Measurements from ENCODE around the gene GGT6. TPM values are rescaled to one million over a fixed set of nuclear protein-coding genes. Genes with fewer than 3 reads are reported as not detected.
"Not testable (repeated sequence)": the region's sequence is repeated elsewhere in the genome, so short reads cannot be mapped to it uniquely, and the experiment has no call there.

The GGT6 gene
- polyA plus RNA-seq, 3 donors from 2014 or later = not detected

DNA sequence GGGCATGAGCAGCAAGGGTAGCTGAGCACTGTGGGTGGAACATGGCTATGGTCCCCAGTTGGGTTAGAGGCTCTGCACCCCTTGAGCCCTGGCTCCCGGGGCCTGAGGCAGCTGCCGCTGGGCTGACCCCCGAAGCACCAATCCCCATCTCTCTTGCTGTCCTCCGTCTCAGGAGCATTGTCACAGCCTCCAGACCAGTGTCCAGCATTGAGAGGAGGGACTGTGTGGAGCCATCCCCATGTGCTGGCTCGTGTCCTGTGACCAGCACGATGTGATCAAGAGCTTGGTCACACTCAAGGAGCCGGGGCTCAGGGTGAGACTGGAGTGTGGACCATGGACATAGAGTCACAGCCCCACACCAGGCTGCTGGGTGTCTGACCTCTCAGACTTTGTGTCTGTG lies 26.8 kb upstream of the GGT6 start:
- peaks cover 0 to 4% (median 0%) of the 10 kb centered on the region in 6 donors for H3K9me3 Mint-ChIP-seq
- no peaks in the 10 kb centered on the region for H3K36me3 Mint-ChIP-seq
- H3K4me3 Mint-ChIP-seq = no peak overlapping the region
- no peak overlapping the region for H3K27ac Mint-ChIP-seq
- peaks cover 0 to 5% of the 10 kb centered on the region in 2 donors for H3K4me1 Mint-ChIP-seq
- H3K27me3 Mint-ChIP-seq (ENCODE audit: low read depth in 3 of 3) = peaks cover 2 to 11% (median 5%) of the 10 kb centered on the region in 3 donors
- no peak for DNase-seq

GRCh38 chr17:4586043-4586442 lies 25.7 kb upstream of the GGT6 start:
- DNase-seq = no peak
- H3K27ac Mint-ChIP-seq = no peak overlapping the region
- peaks cover 0 to 5% of the 10 kb centered on the region in 2 donors for H3K4me1 Mint-ChIP-seq
- H3K9me3 Mint-ChIP-seq = peaks cover 0 to 4% (median 0%) of the 10 kb centered on the region in 6 donors
- peaks cover 2 to 14% (median 5%) of the 10 kb centered on the region in 3 donors for H3K27me3 Mint-ChIP-seq (ENCODE audit: low read depth in 3 of 3)
- no peaks in the 10 kb centered on the region for H3K36me3 Mint-ChIP-seq
- no peak overlapping the region for H3K4me3 Mint-ChIP-seq

DNA sequence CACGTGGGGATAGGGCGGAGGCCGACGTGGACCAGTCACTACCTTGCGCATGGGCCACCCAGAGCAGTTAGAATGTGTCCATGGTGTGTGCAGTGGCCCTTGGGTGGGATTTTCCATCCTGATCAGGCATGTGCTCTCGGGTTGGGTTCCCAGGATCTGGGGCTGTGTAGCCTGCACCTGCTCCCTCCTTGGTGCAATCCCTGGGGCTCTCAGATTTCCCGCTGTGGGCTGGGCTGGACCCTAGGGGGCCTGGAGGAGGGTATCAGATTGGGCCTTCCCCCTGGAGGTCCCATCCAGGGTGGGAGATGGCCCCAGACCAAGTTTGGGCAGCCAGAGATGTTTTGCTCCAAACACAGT lies 25.2 kb upstream of the GGT6 start:
- no peak for DNase-seq
- Mint-ChIP-seq H3K4me3 (no peak overlapping the region), H3K27ac (no peak overlapping the region), H3K9me3 (peaks cover 0 to 4% (median 0%) of the 10 kb centered on the region in 6 donors), H3K36me3 (no peaks in the 10 kb centered on the region), H3K27me3 (ENCODE audit: low read depth in 3 of 3) (peaks cover 4 to 16% (median 5%) of the 10 kb centered on the region in 3 donors), H3K4me1 (peaks cover 0 to 5% of the 10 kb centered on the region in 2 donors)

- no peak for DNase-seq
- Mint-ChIP-seq H3K27ac (no peak overlapping the region), H3K4me1 (peaks cover 0 to 5% of the 10 kb centered on the region in 2 donors), H3K27me3 (ENCODE audit: low read depth in 3 of 3) (peaks cover 2 to 16% (median 4%) of the 10 kb centered on the region in 3 donors), H3K4me3 (peak overlapping the region in 2 of 5 donors; percentile 55 to 60), H3K36me3 (no peaks in the 10 kb centered on the region), H3K9me3 (peaks cover 0 to 4% (median 0%) of the 10 kb centered on the region in 6 donors)
Observed at GRCh38 chr17:4584917-4585637, 24.7 kb upstream of the GGT6 start.

GRCh38 chr17:4584101-4584916 lies 23.9 kb upstream of the GGT6 start, which contains the start of gene SMTNL2:
TSS of gene SMTNL2 (plus strand) at chr17:4584529. CDS start at chr17:4584606, 77 bp downstream.
- H3K36me3 Mint-ChIP-seq = no peaks in the 10 kb centered on the region
- H3K27ac Mint-ChIP-seq = no peak within 1 kb of the TSS
- peaks cover 2 to 13% (median 4%) of the 10 kb centered on the region in 3 donors for H3K27me3 Mint-ChIP-seq (ENCODE audit: low read depth in 3 of 3)
- peaks cover 0 to 5% of the 10 kb centered on the region in 2 donors for H3K4me1 Mint-ChIP-seq
- no peak for DNase-seq
- H3K4me3 Mint-ChIP-seq = peak within 1 kb of the TSS in 3 of 5 donors; percentile 53 to 66 (median 55)
- peaks cover 0 to 4% (median 0%) of the 10 kb centered on the region in 6 donors for H3K9me3 Mint-ChIP-seq

GRCh38 chr17:4583782-4584100 lies 23.4 kb upstream of the GGT6 start:
- H3K4me1 Mint-ChIP-seq = peaks cover 0 to 5% of the 10 kb centered on the region in 2 donors
- no peak for DNase-seq
- no peaks in the 10 kb centered on the region for H3K36me3 Mint-ChIP-seq
- peak overlapping the region in 3 of 5 donors; percentile 34 to 66 (median 53) for H3K4me3 Mint-ChIP-seq
- no peak overlapping the region for H3K27ac Mint-ChIP-seq
- peaks cover 0 to 4% (median 0%) of the 10 kb centered on the region in 6 donors for H3K9me3 Mint-ChIP-seq
- H3K27me3 Mint-ChIP-seq (ENCODE audit: low read depth in 3 of 3) = peaks cover 2 to 13% (median 4%) of the 10 kb centered on the region in 3 donors

GRCh38 chr17:4583206-4583605 lies 22.8 kb upstream of the GGT6 start:
- Mint-ChIP-seq H3K9me3 (peaks cover 0 to 4% (median 0%) of the 10 kb centered on the region in 6 donors), H3K27me3 (ENCODE audit: low read depth in 3 of 3) (peaks cover 2 to 11% (median 4%) of the 10 kb centered on the region in 3 donors), H3K4me3 (peak overlapping the region in 1 of 5 donors; percentile 53), H3K4me1 (peaks cover 0 to 5% of the 10 kb centered on the region in 2 donors), H3K36me3 (no peaks in the 10 kb centered on the region), H3K27ac (no peak overlapping the region)
- DNase-seq = no peak

DNA sequence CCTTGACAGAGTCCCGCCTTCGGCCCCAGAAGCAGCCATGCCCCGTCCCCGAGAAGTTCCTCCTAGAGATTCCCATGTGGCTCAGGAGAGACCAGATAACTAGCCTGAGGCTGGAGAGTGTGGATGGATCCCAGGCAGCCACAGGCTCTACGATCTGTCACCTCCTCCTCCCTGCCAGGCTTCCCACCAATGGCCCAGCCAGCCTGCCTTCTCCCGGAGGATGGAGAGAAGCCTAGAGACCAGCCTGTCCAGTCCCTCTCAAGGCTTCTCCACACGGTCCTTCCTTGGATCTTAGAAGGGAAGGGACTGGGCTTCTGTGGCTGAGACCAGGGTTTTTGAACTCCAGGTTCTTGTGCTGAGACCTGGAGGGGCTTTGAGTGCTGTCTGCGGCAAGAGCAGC lies 22.3 kb upstream of the GGT6 start:
- Mint-ChIP-seq H3K27me3 (ENCODE audit: low read depth in 3 of 3) (peaks cover 2 to 11% (median 4%) of the 10 kb centered on the region in 3 donors), H3K36me3 (no peaks in the 10 kb centered on the region), H3K4me3 (no peak overlapping the region), H3K27ac (no peak overlapping the region), H3K4me1 (peaks cover 0 to 5% of the 10 kb centered on the region in 2 donors), H3K9me3 (peaks cover 0 to 4% (median 0%) of the 10 kb centered on the region in 6 donors)
- DNase-seq = no peak

GRCh38 chr17:4582101-4582501 lies 21.7 kb upstream of the GGT6 start:
- Mint-ChIP-seq H3K27me3 (ENCODE audit: low read depth in 3 of 3) (peaks cover 2 to 11% (median 4%) of the 10 kb centered on the region in 3 donors), H3K4me1 (peaks cover 0 to 5% of the 10 kb centered on the region in 2 donors), H3K4me3 (no peak overlapping the region), H3K27ac (no peak overlapping the region), H3K9me3 (peaks cover 0 to 4% (median 0%) of the 10 kb centered on the region in 6 donors), H3K36me3 (no peaks in the 10 kb centered on the region)
- DNase-seq = no peak

DNA sequence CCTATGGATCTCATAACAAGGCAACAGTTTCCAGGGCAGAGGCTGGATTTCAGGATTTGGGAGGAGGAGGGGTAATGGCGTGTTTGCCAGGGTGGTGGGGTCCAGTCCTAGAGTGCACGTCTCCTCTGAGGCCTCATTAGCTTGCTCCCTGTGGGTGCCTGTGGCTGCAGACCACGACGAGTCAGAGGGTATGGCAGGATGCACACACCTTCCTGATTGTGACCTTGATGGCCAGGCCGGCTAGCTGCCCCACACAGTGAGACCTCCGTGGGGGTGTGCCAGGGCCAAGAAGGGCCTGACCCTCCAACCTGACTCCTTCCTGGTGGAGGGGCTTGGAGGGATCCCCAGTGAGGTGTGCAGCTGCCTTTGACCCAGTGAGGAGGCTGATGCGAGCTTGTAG lies 19.9 kb upstream of the GGT6 start:
- Mint-ChIP-seq H3K27me3 (ENCODE audit: low read depth in 3 of 3) (peaks cover 2 to 10% (median 4%) of the 10 kb centered on the region in 3 donors), H3K36me3 (no peaks in the 10 kb centered on the region), H3K27ac (no peak overlapping the region), H3K9me3 (peaks cover 0 to 2% (median 0%) of the 10 kb centered on the region in 6 donors), H3K4me3 (no peak overlapping the region), H3K4me1 (peaks cover 0 to 3% of the 10 kb centered on the region in 2 donors)
- no peak for DNase-seq

- peaks cover 0 to 2% (median 0%) of the 10 kb centered on the region in 6 donors for H3K9me3 Mint-ChIP-seq
- H3K27me3 Mint-ChIP-seq (ENCODE audit: low read depth in 3 of 3) = peaks cover 2 to 10% (median 2%) of the 10 kb centered on the region in 3 donors
- no peak for DNase-seq
- H3K4me3 Mint-ChIP-seq = no peak overlapping the region
- peaks cover 0 to 3% of the 10 kb centered on the region in 2 donors for H3K4me1 Mint-ChIP-seq
- no peaks in the 10 kb centered on the region for H3K36me3 Mint-ChIP-seq
- no peak overlapping the region for H3K27ac Mint-ChIP-seq
Observed at GRCh38 chr17:4579678-4580077, 19.3 kb upstream of the GGT6 start.

- H3K36me3 Mint-ChIP-seq; DNase-seq; H3K4me1 Mint-ChIP-seq; H3K4me3 Mint-ChIP-seq; H3K27me3 Mint-ChIP-seq (ENCODE audit: low read depth in 3 of 3); H3K9me3 Mint-ChIP-seq; H3K27ac Mint-ChIP-seq: not testable (repeated sequence)
Observed at GRCh38 chr17:4578349-4578748, 18.0 kb upstream of the GGT6 start.

- Mint-ChIP-seq H3K4me3 (no peak overlapping the region), H3K9me3 (no peaks in the 10 kb centered on the region), H3K36me3 (no peaks in the 10 kb centered on the region), H3K27me3 (ENCODE audit: low read depth in 3 of 3) (peaks cover 1 to 7% (median 4%) of the 10 kb centered on the region in 3 donors), H3K27ac (no peak overlapping the region), H3K4me1 (no peaks in the 10 kb centered on the region)
- no peak for DNase-seq
Observed at GRCh38 chr17:4577386-4577993, 17.1 kb upstream of the GGT6 start.

Measured in immature natural killer cell (primary cell).